K562 (cell line): ENCODE results near the gene NDUFA5. TPM values are rescaled to one million over a fixed set of nuclear protein-coding genes. Genes with fewer than 3 reads are reported as not detected.

Source experiments
- CC2D1A ChIP-seq: fragments of 450-650 bp; IDR thresholded peaks from 2 replicates; pipeline ENCODE4 v1.6.1; 2017; ENCODE audit warnings: mild to moderate bottlenecking
- CHD2 ChIP-seq: IDR thresholded peaks from 2 replicates; pipeline ENCODE4 v1.6.1; 2011; ENCODE audit warnings: low read depth, low read length
- EP400 ChIP-seq: fragments of 450-650 bp; IDR thresholded peaks from 2 replicates; pipeline ENCODE4 v1.6.1; 2017; ENCODE audit warnings: antibody characterized with exemption, mild to moderate bottlenecking, moderate library complexity
- FOXJ2 ChIP-seq: fragments of 200-800 bp; sonication (Bioruptor generic); IDR thresholded peaks from 2 replicates; pipeline ENCODE4 v1.6.1; 2016; ENCODE audit warnings: missing genetic modification characterization, missing compliant biosample characterization
- HMGXB4 ChIP-seq: sonication (generic); formaldehyde crosslinking; IDR thresholded peaks from 2 replicates; pipeline ENCODE4 v1.8.1; 2023; ENCODE audit warnings: mild to moderate bottlenecking, missing genetic modification reagents
- JUND ChIP-seq, 2 experiments: IDR thresholded peaks; 2 replicates in 1 of 2; 3 replicates in 1 of 2; pipeline ENCODE4 v1.6.1; 2011; ENCODE audit warnings: borderline replicate concordance in 2 of 2, low read depth in 2 of 2, low read length in 2 of 2, improper control_type of control experiment in 1 of 2, missing biosample characterization in 1 of 2, missing genetic modification characterization in 1 of 2, missing genetic modification reagents in 1 of 2
- KLF16 ChIP-seq: IDR thresholded peaks from 2 replicates; pipeline ENCODE4 v1.6.1; 2016; ENCODE audit warnings: antibody characterized with exemption
- LCOR ChIP-seq: sonication (generic); formaldehyde crosslinking; IDR thresholded peaks from 2 replicates; pipeline ENCODE4 v1.8.0; 2022; ENCODE audit warnings: mild to moderate bottlenecking, missing genetic modification reagents
- MCM5 ChIP-seq: fragments of 450-650 bp; IDR thresholded peaks from 2 replicates; pipeline ENCODE4 v1.6.1; 2016; ENCODE audit warnings: low read depth
- MEIS2 ChIP-seq: fragments of 450-650 bp; IDR thresholded peaks from 2 replicates; pipeline ENCODE4 v1.6.1; 2014; ENCODE audit warnings: mild to moderate bottlenecking; ENCODE audit not compliant: partially characterized antibody
- PML ChIP-seq: IDR thresholded peaks from 2 replicates; pipeline ENCODE4 v1.6.1; 2012; ENCODE audit warnings: low read length, inconsistent platforms
- PRPF4 ChIP-seq: fragments of 200-400 bp; formaldehyde crosslinking; IDR thresholded peaks from one replicate; pipeline ENCODE4 v1.6.1; 2017; ENCODE audit warnings: low read length, low read depth, mild to moderate bottlenecking; ENCODE audit not compliant: insufficient read depth, poor library complexity, severe bottlenecking
- THAP7 ChIP-seq: fragments of 250-450 bp; sonication (Bioruptor Pico); IDR thresholded peaks from 2 replicates; pipeline ENCODE4 v1.5.0; 2021
- ZNF124 ChIP-seq: sonication (generic); formaldehyde crosslinking; IDR thresholded peaks from 2 replicates; pipeline ENCODE4 v1.8.1; 2022; ENCODE audit warnings: missing genetic modification reagents
- ZNF280A ChIP-seq: fragments of 450-650 bp; IDR thresholded peaks from 2 replicates; pipeline ENCODE4 v1.6.1; 2018; ENCODE audit warnings: mild to moderate bottlenecking, low read depth; ENCODE audit not compliant: partially characterized antibody
- polyA plus RNA-seq, 8 experiments: library from polyadenylated mRNA; depleted of rRNA in 4 of 8; stranded (reverse) in 5 of 8; unstranded in 3 of 8; fragments of >200 nt; fragmentation: Nextera tagmentation in 2 of 8; fragmentation: Illumina TruSeq in 1 of 8; extraction: Ambion mirVana in 2 of 8; extraction: Trizol in 1 of 8; gene quantifications; 2 replicates each; pipeline versions ENCODE4 v1.2.1 to v1.2.3, GENCODE V29; 2011 to 2014; ENCODE audit warnings: inconsistent platforms in 1 of 8, missing spikeins in 1 of 8
- total RNA-seq, 7 experiments: library from RNA; depleted of rRNA in 6 of 7; stranded (reverse); fragments of >200 nt in 6 of 7; fragmentation: Illumina TruSeq in 2 of 7; extraction: Trizol in 2 of 7; gene quantifications; 2 replicates each; pipeline versions ENCODE4 v1.2.1 to v1.2.3, GENCODE V29; 2011 to 2021; ENCODE audit warnings: low replicate concordance in 1 of 7
- TF ChIP-seq, protein P1 (sequence below): fragments of 450-650 bp; conservative IDR thresholded peaks from 2 replicates; pipeline ENCODE4 v1.6.1; 2016; ENCODE audit warnings: missing genetic modification characterization, low read depth, mild to moderate bottlenecking, control low read depth, missing compliant biosample characterization
- TF ChIP-seq, protein P2 (sequence below): sonication (generic); formaldehyde crosslinking; IDR thresholded peaks from 2 replicates; pipeline ENCODE4 v1.4.0; 2020; ENCODE audit warnings: mild to moderate bottlenecking, missing genetic modification reagents
- TF ChIP-seq, protein P3 (sequence below): fragments of 150-350 bp; conservative IDR thresholded peaks from 2 replicates; pipeline ENCODE4 v1.6.1; 2014; ENCODE audit warnings: low read length

NDUFA5 gene
- total and polyA plus RNA-seq, 9 of the 15 experiments (the other 6 are each of a cell fraction or from before 2014, with no cell fraction given): 155 to 677 (median 269) TPM

DNA sequence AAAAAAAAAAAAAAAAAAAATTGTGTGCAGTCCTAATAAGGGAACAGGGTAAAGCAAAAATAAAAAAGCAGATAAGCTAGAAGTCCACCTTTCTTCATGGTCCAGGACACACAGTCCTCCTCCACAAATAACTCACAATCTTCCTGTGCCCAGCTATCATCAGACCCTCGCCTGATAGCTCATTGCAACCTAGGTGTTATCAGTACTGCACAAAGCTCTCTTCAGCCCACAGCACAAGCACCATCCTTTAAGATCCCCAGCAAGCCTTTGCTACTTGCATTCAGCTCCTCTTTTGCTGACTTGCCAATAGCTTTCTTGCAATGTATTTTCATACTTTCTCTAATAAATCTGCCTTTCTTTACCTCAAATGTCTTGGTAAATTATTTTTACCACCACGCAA lies 5.0 kb downstream of the NDUFA5 start (continued):
- TF ChIP-seq HMGXB4 (CRISPR knock-in tag) (no peak), CC2D1A (peak; percentile 39; the same call in 1 of the 2 replicates), THAP7 (no peak), FOXJ2 (tag) (no peak), CHD2 (no peak), LCOR (CRISPR knock-in tag) (peak; percentile 57; the same call in 1 of the 2 replicates), PML (peak; percentile 76), KLF16 (peak; percentile 85), MEIS2 (peak; percentile 12), EP400 (peak; percentile 18; the same call in 1 of the 2 replicates), MCM5 (no peak), PRPF4 (no peak), ZNF124 (CRISPR knock-in tag) (no peak), ZNF280A (no peak), JUND (IDR thresholded peaks at IDR 0.05; ENCODE audit: borderline replicate concordance, low read depth, low read length) (peak; percentile 8; the same call in 1 of the 2 replicates), JUND (tag; IDR thresholded peaks at IDR 0.05; ENCODE audit: borderline replicate concordance, low read depth, low read length) (0 out of 3 replicates have a peak, but pooled peaks have one; percentile 13)
- TF ChIP-seq, protein P1, sequence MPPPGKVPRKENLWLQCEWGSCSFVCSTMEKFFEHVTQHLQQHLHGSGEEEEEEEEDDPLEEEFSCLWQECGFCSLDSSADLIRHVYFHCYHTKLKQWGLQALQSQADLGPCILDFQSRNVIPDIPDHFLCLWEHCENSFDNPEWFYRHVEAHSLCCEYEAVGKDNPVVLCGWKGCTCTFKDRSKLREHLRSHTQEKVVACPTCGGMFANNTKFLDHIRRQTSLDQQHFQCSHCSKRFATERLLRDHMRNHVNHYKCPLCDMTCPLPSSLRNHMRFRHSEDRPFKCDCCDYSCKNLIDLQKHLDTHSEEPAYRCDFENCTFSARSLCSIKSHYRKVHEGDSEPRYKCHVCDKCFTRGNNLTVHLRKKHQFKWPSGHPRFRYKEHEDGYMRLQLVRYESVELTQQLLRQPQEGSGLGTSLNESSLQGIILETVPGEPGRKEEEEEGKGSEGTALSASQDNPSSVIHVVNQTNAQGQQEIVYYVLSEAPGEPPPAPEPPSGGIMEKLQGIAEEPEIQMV (tag): no peak
- TF ChIP-seq, protein P2, sequence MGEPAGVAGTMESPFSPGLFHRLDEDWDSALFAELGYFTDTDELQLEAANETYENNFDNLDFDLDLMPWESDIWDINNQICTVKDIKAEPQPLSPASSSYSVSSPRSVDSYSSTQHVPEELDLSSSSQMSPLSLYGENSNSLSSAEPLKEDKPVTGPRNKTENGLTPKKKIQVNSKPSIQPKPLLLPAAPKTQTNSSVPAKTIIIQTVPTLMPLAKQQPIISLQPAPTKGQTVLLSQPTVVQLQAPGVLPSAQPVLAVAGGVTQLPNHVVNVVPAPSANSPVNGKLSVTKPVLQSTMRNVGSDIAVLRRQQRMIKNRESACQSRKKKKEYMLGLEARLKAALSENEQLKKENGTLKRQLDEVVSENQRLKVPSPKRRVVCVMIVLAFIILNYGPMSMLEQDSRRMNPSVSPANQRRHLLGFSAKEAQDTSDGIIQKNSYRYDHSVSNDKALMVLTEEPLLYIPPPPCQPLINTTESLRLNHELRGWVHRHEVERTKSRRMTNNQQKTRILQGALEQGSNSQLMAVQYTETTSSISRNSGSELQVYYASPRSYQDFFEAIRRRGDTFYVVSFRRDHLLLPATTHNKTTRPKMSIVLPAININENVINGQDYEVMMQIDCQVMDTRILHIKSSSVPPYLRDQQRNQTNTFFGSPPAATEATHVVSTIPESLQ (CRISPR knock-in tag): no peak
- TF ChIP-seq, protein P3, sequence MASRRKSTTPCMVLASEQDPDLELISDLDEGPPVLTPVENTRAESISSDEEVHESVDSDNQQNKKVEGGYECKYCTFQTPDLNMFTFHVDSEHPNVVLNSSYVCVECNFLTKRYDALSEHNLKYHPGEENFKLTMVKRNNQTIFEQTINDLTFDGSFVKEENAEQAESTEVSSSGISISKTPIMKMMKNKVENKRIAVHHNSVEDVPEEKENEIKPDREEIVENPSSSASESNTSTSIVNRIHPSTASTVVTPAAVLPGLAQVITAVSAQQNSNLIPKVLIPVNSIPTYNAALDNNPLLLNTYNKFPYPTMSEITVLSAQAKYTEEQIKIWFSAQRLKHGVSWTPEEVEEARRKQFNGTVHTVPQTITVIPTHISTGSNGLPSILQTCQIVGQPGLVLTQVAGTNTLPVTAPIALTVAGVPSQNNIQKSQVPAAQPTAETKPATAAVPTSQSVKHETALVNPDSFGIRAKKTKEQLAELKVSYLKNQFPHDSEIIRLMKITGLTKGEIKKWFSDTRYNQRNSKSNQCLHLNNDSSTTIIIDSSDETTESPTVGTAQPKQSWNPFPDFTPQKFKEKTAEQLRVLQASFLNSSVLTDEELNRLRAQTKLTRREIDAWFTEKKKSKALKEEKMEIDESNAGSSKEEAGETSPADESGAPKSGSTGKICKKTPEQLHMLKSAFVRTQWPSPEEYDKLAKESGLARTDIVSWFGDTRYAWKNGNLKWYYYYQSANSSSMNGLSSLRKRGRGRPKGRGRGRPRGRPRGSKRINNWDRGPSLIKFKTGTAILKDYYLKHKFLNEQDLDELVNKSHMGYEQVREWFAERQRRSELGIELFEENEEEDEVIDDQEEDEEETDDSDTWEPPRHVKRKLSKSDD: no peak
